ENCODE measurements around the gene TBK1. TPM values are rescaled to one million over a fixed set of nuclear protein-coding genes. Genes with fewer than 3 reads are reported as not detected.

Gene TBK1
- polyA plus RNA-seq, 3 donors = 14.3 to 24.7 (median 15.5) TPM

GRCh38 chr12:64480148-64480547, 28.2 kb downstream of the TBK1 start:
- Histone ChIP-seq H3K9ac (ENCODE audit: insufficient read depth, low read length, poor library complexity, severe bottlenecking) (no peak overlapping the region), H3K36me3 (replicated peaks in 1 of 2; ENCODE audit: control insufficient read depth in 1 of 2, insufficient read depth in 2 of 2, low read length in 2 of 2) (peaks cover 77 to 100% of the 10 kb centered on the region in 2 donors), H3K9me3 (replicated peaks in 1 of 2; ENCODE audit: control insufficient read depth in 1 of 2, insufficient read depth in 1 of 2, low read length in 2 of 2) (peaks cover 0 to 6% of the 10 kb centered on the region in 2 donors), H3K4me1 (ENCODE audit: control insufficient read depth in 1 of 2, insufficient read depth in 2 of 2, low read length in 2 of 2) (no peaks in the 10 kb centered on the region), H3K4me2 (replicated peaks; ENCODE audit: extremely low read depth, low read length, poor library complexity, severe bottlenecking) (no peak overlapping the region), H2AFZ (ENCODE audit: insufficient read depth, low read depth, low read length, poor library complexity, severe bottlenecking) (no peak overlapping the region), H4K20me1 (ENCODE audit: insufficient read depth, low read length) (peaks cover 26% of the 10 kb centered on the region), H3K27me3 (ENCODE audit: control insufficient read depth in 2 of 2, insufficient read depth in 2 of 2, low read length in 2 of 2) (no peaks in the 10 kb centered on the region), H3K4me3 (replicated peaks in 1 of 3; ENCODE audit: low read depth in 2 of 3, low read length in 3 of 3) (no peak overlapping the region), H3K79me2 (ENCODE audit: insufficient read depth, low read length) (peaks cover 21% of the 10 kb centered on the region), H3K27ac (ENCODE audit: low read depth in 1 of 2, low read length in 2 of 2) (no peak overlapping the region)
- H3K36me3 Mint-ChIP-seq = peaks cover 59 to 71% of the 10 kb centered on the region in 2 donors
- intact Hi-C loops (cut with micrococcal nuclease) = loop anchor here in 1 of 2 donors (10.0 kb wide), 1 partner anchor 45 kb away; no protein-coding TSS in a partner anchor
- TF ChIP-seq CTCF (IDR thresholded peaks at IDR 0.05) = no peak
- peaks cover 4 to 11% (median 9%) of the 10 kb centered on the region in 7 donors for H3K9me3 Mint-ChIP-seq
- H3K27ac Mint-ChIP-seq = no peak overlapping the region
- H3K4me1 Mint-ChIP-seq = no peaks in the 10 kb centered on the region
- no peak for DNase-seq
- no peaks in the 10 kb centered on the region for H3K27me3 Mint-ChIP-seq (ENCODE audit: low read depth in 3 of 3)
- no peak overlapping the region for H3K4me3 Mint-ChIP-seq
- WGBS (ENCODE audit: insufficient coverage) = no CpG with 5 or more reads among the region's 1 CpG

- no peaks in the 10 kb centered on the region for H3K4me1 Mint-ChIP-seq
- H3K27me3 Mint-ChIP-seq (ENCODE audit: low read depth in 3 of 3) = peaks cover 0 to 2% (median 0%) of the 10 kb centered on the region in 3 donors
- H3K4me3 Mint-ChIP-seq = no peak overlapping the region
- no peaks in the 10 kb centered on the region for H3K4me1 ChIP-seq (ENCODE audit: control insufficient read depth in 1 of 2, insufficient read depth in 2 of 2, low read length in 2 of 2)
- H4K20me1 ChIP-seq (ENCODE audit: insufficient read depth, low read length) = no peaks in the 10 kb centered on the region
- no peak overlapping the region for H3K4me3 ChIP-seq (replicated peaks in 1 of 3; ENCODE audit: low read depth in 2 of 3, low read length in 3 of 3)
- H3K36me3 Mint-ChIP-seq = peaks cover 56 to 75% of the 10 kb centered on the region in 2 donors
- no CpG with 5 or more reads among the region's 3 CpGs for WGBS (ENCODE audit: insufficient coverage)
- TF ChIP-seq CTCF (IDR thresholded peaks at IDR 0.05) = no peak
- no peak overlapping the region for H3K27ac ChIP-seq (ENCODE audit: low read depth in 1 of 2, low read length in 2 of 2)
- no peak overlapping the region for H2AFZ ChIP-seq (ENCODE audit: insufficient read depth, low read depth, low read length, poor library complexity, severe bottlenecking)
- no peak overlapping the region for H3K9ac ChIP-seq (ENCODE audit: insufficient read depth, low read length, poor library complexity, severe bottlenecking)
- H3K27ac Mint-ChIP-seq = no peak overlapping the region
- no peaks in the 10 kb centered on the region for H3K27me3 ChIP-seq (ENCODE audit: control insufficient read depth in 2 of 2, insufficient read depth in 2 of 2, low read length in 2 of 2)
- H3K79me2 ChIP-seq (ENCODE audit: insufficient read depth, low read length) = no peaks in the 10 kb centered on the region
- no peaks in the 10 kb centered on the region for H3K9me3 ChIP-seq (replicated peaks in 1 of 2; ENCODE audit: control insufficient read depth in 1 of 2, insufficient read depth in 1 of 2, low read length in 2 of 2)
- intact Hi-C loops (cut with micrococcal nuclease) = loop anchor here in 1 of 2 donors (10.0 kb wide), 1 partner anchor 52 kb away; no protein-coding TSS in a partner anchor
- no peak overlapping the region for H3K4me2 ChIP-seq (replicated peaks; ENCODE audit: extremely low read depth, low read length, poor library complexity, severe bottlenecking)
- H3K36me3 ChIP-seq (replicated peaks in 1 of 2; ENCODE audit: control insufficient read depth in 1 of 2, insufficient read depth in 2 of 2, low read length in 2 of 2) = peaks cover 88 to 99% of the 10 kb centered on the region in 2 donors
- H3K9me3 Mint-ChIP-seq = no peaks in the 10 kb centered on the region
- DNase-seq = no peak
Observed at GRCh38 chr12:64486657-64487056, 34.7 kb downstream of the TBK1 start.

Measured in CD14-positive monocyte (primary cell).